GM10266 (cell line): ENCODE results near the gene PAPOLB.

Experiments used
- DNase-seq: peaks from one replicate; pipeline ENCODE4 v3.0.0; 2012; ENCODE audit errors: extremely low spot score
- CTCF ChIP-seq: IDR thresholded peaks from 2 replicates; pipeline ENCODE4 v1.5.1; 2012; ENCODE audit warnings: mild to moderate bottlenecking, low read depth; ENCODE audit not compliant: control insufficient read depth, insufficient read depth; ENCODE audit errors: missing control alignments

Gene PAPOLB

GRCh38 chr7:4841007-4841784, 20.6 kb downstream of the PAPOLB start:
- TF ChIP-seq CTCF: no peak
- no peak for DNase-seq

GRCh38 chr7:4840079-4840501, 21.7 kb downstream of the PAPOLB start:
- no peak for DNase-seq
- no peak for TF ChIP-seq CTCF

- no peak for DNase-seq
- no peak for TF ChIP-seq CTCF
These were observed 23.1 kb downstream of the PAPOLB start for GRCh38 chr7:4838626-4839334.

- DNase-seq: no peak
- TF ChIP-seq CTCF: no peak
These were observed 23.8 kb downstream of the PAPOLB start for GRCh38 chr7:4837803-4838625.

- TF ChIP-seq CTCF: no peak
- no peak for DNase-seq
These were observed 24.6 kb downstream of the PAPOLB start for GRCh38 chr7:4837041-4837802.

- TF ChIP-seq CTCF: no peak
- DNase-seq: no peak
These were observed 25.6 kb downstream of the PAPOLB start for GRCh38 chr7:4836206-4836661.
